ENCODE measurements around the gene BMPR1A.
"Not testable (repeated sequence)": the region's sequence is repeated elsewhere in the genome, so short reads cannot be mapped to it uniquely, and the experiment has no call there.

Gene BMPR1A

GRCh38 chr10:86863484-86863842 lies 107.0 kb downstream of the BMPR1A start:
- H3K27ac ChIP-seq, result no peak overlapping the region
- TF ChIP-seq CTCF (IDR thresholded peaks at IDR 0.05) (no peak), ZFX (IDR thresholded peaks at IDR 0.05; ENCODE audit: borderline replicate concordance) (no peak)

GRCh38 chr10:86865011-86865811 lies 108.8 kb downstream of the BMPR1A start:
- not testable (repeated sequence) for H3K27ac ChIP-seq

- H3K27ac ChIP-seq, result no peak overlapping the region
- TF ChIP-seq ZFX (IDR thresholded peaks at IDR 0.05; ENCODE audit: borderline replicate concordance), result no peak
These were observed 110.7 kb downstream of the BMPR1A start for GRCh38 chr10:86867149-86867548.

DNA sequence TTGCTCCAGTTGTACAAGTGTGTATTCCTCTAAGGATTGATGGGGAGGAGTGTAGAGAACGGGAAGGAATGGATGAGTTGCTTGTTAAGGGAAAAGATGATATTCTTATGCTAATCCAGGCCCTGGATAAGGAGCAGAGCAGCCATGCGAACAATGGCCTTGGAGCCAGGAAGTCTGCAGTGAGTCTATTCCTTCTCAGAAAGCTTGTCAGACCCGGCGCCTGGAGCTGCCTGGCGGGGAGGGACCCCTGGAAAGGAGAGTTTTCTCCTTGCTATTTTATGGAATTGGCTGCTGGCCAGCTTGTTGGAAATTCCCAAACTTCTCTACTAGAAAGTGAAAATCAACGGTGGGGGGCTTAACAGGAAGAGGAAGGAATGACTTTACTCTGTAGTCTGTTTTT lies 111.9 kb downstream of the BMPR1A start:
- TF ChIP-seq CTCF (IDR thresholded peaks at IDR 0.05) (no peak), ZFX (IDR thresholded peaks at IDR 0.05; ENCODE audit: borderline replicate concordance) (no peak)
- no peak overlapping the region for H3K27ac ChIP-seq

DNA sequence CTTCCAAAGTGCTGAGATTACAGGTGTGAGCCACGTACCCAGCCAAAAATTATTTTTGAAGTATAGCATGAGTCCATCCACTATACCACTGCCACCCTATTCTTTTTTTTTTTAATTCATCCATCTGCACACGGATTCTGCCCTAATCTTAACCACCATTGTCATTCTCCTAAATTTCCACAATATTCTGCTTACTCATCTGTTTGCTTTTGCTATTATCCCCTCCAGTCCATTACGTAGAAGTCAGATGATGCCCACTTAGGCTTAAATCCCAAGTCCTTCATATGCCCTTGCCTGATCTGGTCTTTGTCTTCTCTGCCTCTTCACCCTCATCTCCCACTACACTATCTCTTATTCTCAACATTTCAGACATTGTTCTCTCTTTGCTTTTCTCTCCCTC lies 114.3 kb downstream of the BMPR1A start:
- TF ChIP-seq ZFX (IDR thresholded peaks at IDR 0.05; ENCODE audit: borderline replicate concordance), result no peak
- TF ChIP-seq CTCF (IDR thresholded peaks at IDR 0.05), result no peak
- no peak overlapping the region for H3K27ac ChIP-seq

- TF ChIP-seq ZFX (IDR thresholded peaks at IDR 0.05; ENCODE audit: borderline replicate concordance) (no peak), CTCF (IDR thresholded peaks at IDR 0.05) (no peak)
These were observed 115.3 kb downstream of the BMPR1A start for GRCh38 chr10:86871563-86872183.

GRCh38 chr10:86872757-86873156 lies 116.3 kb downstream of the BMPR1A start:
- no peak overlapping the region for H3K27ac ChIP-seq
- TF ChIP-seq ZFX (IDR thresholded peaks at IDR 0.05; ENCODE audit: borderline replicate concordance), result no peak
- no peak for TF ChIP-seq CTCF (IDR thresholded peaks at IDR 0.05)

More at GRCh38 chr10:86871563-86872183, 115.3 kb downstream of the BMPR1A start:
- no peak overlapping the region for H3K27ac ChIP-seq

GRCh38 chr10:86876748-86877147 lies 120.3 kb downstream of the BMPR1A start:
- TF ChIP-seq CTCF (IDR thresholded peaks at IDR 0.05) (no peak), ZFX (IDR thresholded peaks at IDR 0.05; ENCODE audit: borderline replicate concordance) (no peak)

More at GRCh38 chr10:86876748-86877147, 120.3 kb downstream of the BMPR1A start:
- no peak overlapping the region for H3K27ac ChIP-seq
